MM.1S (cell line): Measurements from ENCODE around the gene DTX4.

Source experiments
- CTCF ChIP-seq: fragments of 300-600 bp; sonication (generic); IDR thresholded peaks from 2 replicates; pipeline ENCODE4 v1.5.1; 2016; ENCODE audit warnings: antibody characterized with exemption, low read length, mixed read lengths
- EZH2 ChIP-seq: fragments of 300-600 bp; sonication (generic); optimal IDR thresholded peaks from 2 replicates; pipeline ENCODE3; 2017; ENCODE audit warnings: low read depth, mild to moderate bottlenecking, antibody characterized with exemption, low read length, mixed read lengths
- EZH2phosphoT487 ChIP-seq: fragments of 300-600 bp; sonication (generic); IDR thresholded peaks from 2 replicates; pipeline ENCODE4 v1.6.1; 2018; ENCODE audit warnings: antibody characterized with exemption, low read length

- TF ChIP-seq CTCF (no peak), EZH2 (no peak), EZH2phosphoT487 (no peak)
Observed at GRCh38 chr11:59195586-59195985, 23.7 kb downstream of the DTX4 start.
